Right cardiac atrium (tissue), 5 donors: Measurements from ENCODE around the gene CAMKMT. TPM values are rescaled to one million over a fixed set of nuclear protein-coding genes. Genes with fewer than 3 reads are reported as not detected.

ENCODE experiments used
- ATAC-seq, 2 donors: fragments of 200-7000 bp; cut with Tn5 transposase; one replicate each; pipeline versions ENCODE4 v1.8.0 to v1.9.1; 2020; ENCODE audit warnings: moderate library complexity in 2 of 2, mild to moderate bottlenecking in 1 of 2
- DNase-seq, 3 donors: peaks; one replicate each; pipeline ENCODE4 v3.0.0-alpha.2; 2020
- H3K27ac ChIP-seq: one replicate; pipeline ENCODE4 v1.5.1; 2013; ENCODE audit warnings: mild to moderate bottlenecking, low read length, control low read depth, moderate library complexity
- H3K27me3 ChIP-seq: one replicate; pipeline ENCODE4 v1.6.1; 2013; ENCODE audit not compliant: control insufficient read depth, insufficient read depth
- H3K4me1 ChIP-seq: one replicate; pipeline ENCODE4 v1.6.1; 2013; ENCODE audit warnings: low read length; ENCODE audit not compliant: control insufficient read depth, insufficient read depth
- H3K4me3 ChIP-seq: one replicate; pipeline ENCODE4 v1.5.1; 2013; ENCODE audit warnings: low read length, control low read depth
- H3K9me3 ChIP-seq: one replicate; pipeline ENCODE4 v1.6.1; 2013; ENCODE audit warnings: low read length; ENCODE audit not compliant: control insufficient read depth
- WGBS: extraction: QIAGEN DNeasy Blood & Tissue Kit; methylation state at CpG from one replicate; pipeline ENCODE4 v1.1.7; 2013; 5-methylcytosine and 5-hydroxymethylcytosine counted together
- intact Hi-C, 4 donors: fragments of 100-400 bp; cut with DNase I; formaldehyde crosslinking; loops; one replicate each; pipeline versions ENCODE4 v1.11.0 to v1.14.0; 2022 to 2023
- polyA plus RNA-seq: library from polyadenylated mRNA; stranded (reverse); fragments of 200-250 nt; gene quantifications from one replicate; pipeline ENCODE4 v1.2.3, GENCODE V29; 2013
- total RNA-seq, 4 donors: library from RNA; stranded (reverse); fragmentation: NEBNext Ultra II Directional; extraction: Animal tissue kit (Norgen Biotek cat#: 25700); gene quantifications; one replicate each; pipeline ENCODE4 v1.2.1, GENCODE V29; 2021
- donor health status: healthy with polysubstance abuse.
- donor health status: DM: no; HTN: yes; CAD: no.
- donor health status: DM: no; HTN: no; CAD: no.
- donor health status: DM: no; HTN: yes; CAD: no; lungs with severe emphysema.
- donor health status: DM: yes; HTN: yes; CAD: no.

Gene CAMKMT
- total and polyA plus RNA-seq, 5 donors: 4.6 to 6.3 (median 5.5) TPM

DNA sequence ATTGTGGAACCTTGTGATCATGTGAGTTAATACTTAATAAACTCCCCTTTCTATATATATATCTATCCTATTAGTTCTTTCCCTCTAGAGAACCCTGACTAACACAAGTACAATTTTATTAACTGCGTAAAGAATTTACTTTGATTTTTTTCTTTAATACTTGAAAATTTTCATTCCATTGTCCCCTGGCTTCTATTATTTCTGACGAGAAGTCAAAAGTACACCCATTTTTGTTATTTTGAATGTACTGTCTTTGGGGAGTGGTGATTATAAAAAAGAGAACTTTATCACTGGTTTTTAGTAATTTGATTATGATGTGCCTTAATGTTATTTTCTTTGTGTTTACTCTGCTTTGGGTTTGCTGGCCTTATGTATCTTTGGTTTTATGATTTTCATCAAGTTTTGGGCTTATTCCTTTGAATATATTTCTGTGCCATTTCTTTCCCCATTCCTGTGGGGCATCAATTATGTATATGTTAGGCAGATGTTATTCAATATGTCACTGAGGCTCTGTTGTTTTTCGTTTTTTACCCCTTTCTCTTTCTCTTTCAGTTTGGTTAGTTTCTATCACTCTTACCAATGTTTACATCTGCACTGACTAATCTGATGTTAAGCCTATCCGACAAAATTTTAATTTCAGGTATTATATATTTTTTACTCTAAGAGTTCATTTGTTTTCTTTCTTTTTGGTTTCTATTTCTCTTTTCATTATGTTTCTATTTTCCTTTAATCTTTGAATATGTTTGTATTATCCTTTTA, 271.4 kb downstream of the CAMKMT start:
- ATAC-seq: no peak
- Histone ChIP-seq H3K4me1 (no peaks in the 10 kb centered on the region), H3K9me3 (no peaks in the 10 kb centered on the region), H3K27ac (no peak overlapping the region), H3K27me3 (no peaks in the 10 kb centered on the region), H3K4me3 (no peak overlapping the region)
- no peak for DNase-seq
- 89% methylated on average over 4 of the region's 4 CpGs for WGBS
- intact Hi-C loops: no loop called here

DNA sequence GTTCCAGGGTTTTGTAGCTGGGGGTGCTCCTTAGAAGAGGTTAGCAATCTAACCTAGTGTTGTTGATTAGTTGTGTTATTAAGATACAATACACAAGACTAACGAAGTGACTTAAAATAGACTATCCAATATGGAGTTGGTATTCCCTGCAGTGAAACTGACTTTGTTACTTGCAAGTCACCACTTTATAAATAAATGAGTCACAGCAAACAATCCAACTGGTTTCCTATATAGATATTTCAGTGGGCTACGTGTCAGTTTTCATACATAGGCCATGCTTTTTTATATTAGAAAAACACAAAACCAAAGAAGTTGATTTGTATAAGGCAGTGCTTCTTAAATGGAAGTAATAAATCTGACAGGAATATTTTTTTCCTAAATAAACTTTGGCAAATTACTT, 274.0 kb downstream of the CAMKMT start:
- DNase-seq: no peak
- Histone ChIP-seq H3K27me3 (no peaks in the 10 kb centered on the region), H3K27ac (no peak overlapping the region), H3K9me3 (no peaks in the 10 kb centered on the region), H3K4me3 (no peak overlapping the region), H3K4me1 (no peaks in the 10 kb centered on the region)
- ATAC-seq: no peak
- intact Hi-C loops: no loop called here
- WGBS: 92% methylated on average over 2 of the region's 2 CpGs

DNA sequence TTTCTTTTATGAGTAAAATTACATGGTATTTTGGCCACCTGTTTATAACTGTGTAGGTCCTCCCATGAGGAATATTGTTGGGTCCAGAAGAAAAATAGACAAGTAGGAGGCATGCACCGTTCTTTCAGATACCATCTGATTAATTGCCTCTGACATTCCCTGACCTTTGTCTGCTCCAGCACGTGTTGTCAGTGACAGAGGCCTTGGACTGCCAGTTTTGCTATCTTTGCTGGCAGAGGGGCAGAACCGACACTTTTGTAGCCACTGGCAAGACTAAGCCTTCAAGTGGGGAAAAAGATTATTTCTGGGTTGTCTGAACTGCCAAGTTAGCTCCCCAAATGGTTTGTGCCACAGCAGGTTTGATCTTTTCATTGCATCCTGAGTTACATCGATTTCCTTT, 276.9 kb downstream of the CAMKMT start:
- 30% methylated on average over 4 of the region's 4 CpGs for WGBS
- Histone ChIP-seq H3K27ac (no peak overlapping the region), H3K4me1 (no peaks in the 10 kb centered on the region), H3K4me3 (no peak overlapping the region), H3K27me3 (no peaks in the 10 kb centered on the region), H3K9me3 (no peaks in the 10 kb centered on the region)
- ATAC-seq: peak; percentile 64 to 75
- peak in 2 of 3 donors; percentile 19 to 35 for DNase-seq
- intact Hi-C loops: no loop called here

DNA sequence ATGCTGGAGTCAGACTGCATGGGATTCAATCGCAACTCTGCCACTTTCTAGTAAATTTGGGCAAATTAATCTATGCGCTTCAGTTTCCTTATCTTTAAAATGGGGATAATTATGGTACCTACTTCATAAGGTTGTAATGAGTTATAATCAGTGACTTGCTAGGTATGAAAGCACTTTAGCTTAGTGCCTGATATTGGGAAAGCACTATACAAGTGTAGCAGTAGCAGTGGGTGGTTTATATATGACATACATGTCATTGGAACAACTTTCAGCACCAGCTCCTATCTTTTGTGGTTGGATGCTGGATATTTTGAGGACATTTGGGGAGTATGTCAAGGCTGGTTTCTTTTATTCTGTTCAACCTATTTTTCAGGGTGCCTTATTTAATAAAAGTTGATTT, 277.7 kb downstream of the CAMKMT start:
- no peak overlapping the region for H3K4me3 ChIP-seq
- no peaks in the 10 kb centered on the region for H3K9me3 ChIP-seq
- no peak overlapping the region for H3K27ac ChIP-seq
- no peaks in the 10 kb centered on the region for H3K4me1 ChIP-seq
- ATAC-seq: no peak
- intact Hi-C loops: no loop called here
- WGBS: 84% methylated on average over 2 of the region's 2 CpGs
- no peaks in the 10 kb centered on the region for H3K27me3 ChIP-seq
- no peak for DNase-seq

DNA sequence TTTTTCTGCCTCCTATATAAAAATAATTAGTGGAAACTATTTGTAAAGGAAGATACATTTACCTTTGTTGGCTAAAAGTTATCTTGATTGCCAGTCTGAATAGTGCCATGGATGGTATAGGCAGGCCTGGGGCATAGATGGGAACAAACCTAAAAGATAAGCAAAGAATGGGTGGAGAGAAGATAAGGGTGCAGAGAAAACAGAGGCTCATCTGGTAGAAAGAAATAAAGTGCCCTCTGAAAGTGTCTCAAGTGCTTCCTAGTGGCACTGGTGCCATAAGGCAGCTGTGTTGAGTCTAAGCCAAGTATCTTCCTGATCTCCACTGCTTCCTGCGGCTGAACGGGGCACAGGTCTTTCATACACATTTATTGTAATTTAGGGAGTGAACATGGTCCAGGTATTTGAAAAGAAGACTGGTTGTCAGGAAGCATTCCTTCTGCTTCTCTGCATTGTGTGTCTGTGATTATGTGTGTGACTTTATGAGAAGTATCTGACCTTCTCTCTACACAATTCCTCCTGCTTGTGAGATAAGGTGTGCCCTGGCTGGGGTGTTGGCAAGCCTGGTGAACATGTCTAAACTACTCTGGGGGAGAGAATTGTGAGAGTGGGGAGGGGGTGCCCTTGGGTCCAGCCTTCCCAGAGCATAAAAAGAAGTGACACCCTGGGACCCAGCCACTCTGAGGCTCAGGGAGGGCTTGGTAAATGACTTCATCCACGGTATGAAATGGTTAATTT, 280.5 kb downstream of the CAMKMT start:
- no peak overlapping the region for H3K4me3 ChIP-seq
- intact Hi-C loops: no loop called here
- no peak overlapping the region for H3K27ac ChIP-seq
- DNase-seq (no peak), ATAC-seq (no peak)
- H3K27me3 ChIP-seq: no peaks in the 10 kb centered on the region
- no peaks in the 10 kb centered on the region for H3K4me1 ChIP-seq
- WGBS: 59% methylated on average over 3 of the region's 3 CpGs
- H3K9me3 ChIP-seq: no peaks in the 10 kb centered on the region

DNA sequence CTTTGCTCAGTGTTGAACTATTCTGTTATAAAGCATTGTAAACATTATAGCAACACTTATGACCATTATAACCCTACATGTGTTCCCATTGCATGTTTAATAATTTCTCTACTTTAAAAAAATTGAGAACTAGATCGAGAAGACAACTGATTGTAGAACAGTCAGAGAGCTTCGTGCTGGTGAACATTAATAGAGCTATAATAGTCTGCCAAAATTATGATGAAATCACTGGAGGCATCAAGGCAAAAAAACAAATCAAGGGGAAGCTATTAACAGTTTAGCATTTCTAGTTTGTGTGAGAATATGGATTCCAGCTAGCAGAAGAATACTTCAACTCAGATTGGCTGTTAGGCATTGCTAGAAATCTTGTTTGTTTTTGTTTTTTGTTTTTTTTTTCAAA, 284.2 kb downstream of the CAMKMT start:
- Histone ChIP-seq H3K4me1 (no peaks in the 10 kb centered on the region), H3K9me3 (no peaks in the 10 kb centered on the region), H3K27me3 (no peaks in the 10 kb centered on the region), H3K4me3 (no peak overlapping the region), H3K27ac (no peak overlapping the region)
- ATAC-seq: no peak
- intact Hi-C loops: no loop called here
- WGBS: 56% methylated on average over 2 of the region's 2 CpGs
- DNase-seq: no peak

DNA sequence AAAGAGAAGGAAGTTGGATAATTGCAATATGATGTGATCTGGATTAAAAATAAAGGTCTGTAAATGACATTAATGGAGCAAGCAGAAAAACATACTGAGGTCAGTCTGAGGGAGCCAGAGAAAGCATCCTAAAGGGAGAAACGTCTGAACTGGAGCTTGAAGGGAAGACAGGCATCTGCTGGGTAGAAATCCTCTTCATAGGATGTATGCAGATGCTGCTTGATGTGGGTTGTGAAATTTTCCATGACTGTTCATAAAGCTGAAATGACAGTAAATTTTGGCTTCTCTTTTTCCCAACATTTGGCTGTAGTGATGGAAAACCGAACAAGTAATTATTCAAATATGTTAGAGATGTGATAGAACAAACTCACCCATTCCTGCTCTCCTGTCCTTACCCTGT, 287.6 kb downstream of the CAMKMT start:
- ATAC-seq: no peak
- intact Hi-C loops: no loop called here
- no peak overlapping the region for H3K4me3 ChIP-seq

DNA sequence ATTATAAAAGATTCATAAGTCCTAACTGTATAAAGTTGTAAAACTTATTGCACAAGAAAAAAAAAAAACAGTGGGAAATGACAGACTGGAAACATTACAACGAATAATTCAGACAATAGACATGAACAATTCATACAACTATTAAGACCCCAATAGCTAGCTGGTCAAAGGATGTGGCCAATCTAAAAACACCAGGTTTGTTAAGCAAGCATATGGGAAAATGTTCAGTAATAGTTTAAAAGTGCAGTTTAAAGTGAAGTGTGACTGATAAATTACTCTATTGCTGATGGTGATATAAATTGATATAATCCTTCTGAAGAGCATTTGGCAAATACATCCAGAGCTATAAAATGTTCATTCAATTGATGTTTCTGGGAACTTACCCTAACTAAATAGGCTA, 289.0 kb downstream of the CAMKMT start:
- DNase-seq: no peak

More for the DNA sequence above, 287.6 kb downstream of the CAMKMT start:
- no peak for DNase-seq
- WGBS: 67% methylated on average over 2 of the region's 2 CpGs
- Histone ChIP-seq H3K27ac (no peak overlapping the region), H3K27me3 (no peaks in the 10 kb centered on the region), H3K9me3 (no peaks in the 10 kb centered on the region), H3K4me1 (no peaks in the 10 kb centered on the region)

DNA sequence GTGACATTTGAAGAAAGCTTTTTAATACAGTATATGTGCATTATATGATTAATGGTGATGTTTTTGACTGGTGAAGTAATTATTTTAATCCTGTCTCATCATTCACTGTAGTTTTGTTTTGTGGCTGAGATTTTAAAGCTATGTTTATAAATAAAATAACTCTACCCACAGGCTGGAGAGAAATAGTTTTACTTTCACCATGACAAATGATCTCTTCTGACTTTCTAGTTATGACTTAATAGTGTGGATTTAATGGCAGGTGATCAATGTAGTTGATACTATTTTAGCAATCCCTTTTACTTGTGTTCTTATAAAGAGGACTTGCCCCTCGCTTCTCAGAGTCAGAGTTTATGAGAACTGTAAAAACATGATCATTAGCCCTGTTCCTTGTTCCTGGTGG, 290.2 kb downstream of the CAMKMT start:
- 96% methylated on average over 1 of the region's 1 CpG for WGBS
- no peak overlapping the region for H3K27ac ChIP-seq
- no peaks in the 10 kb centered on the region for H3K27me3 ChIP-seq
- no peak for DNase-seq
- H3K4me1 ChIP-seq: no peaks in the 10 kb centered on the region
- no peak for ATAC-seq
- H3K4me3 ChIP-seq: no peak overlapping the region
- intact Hi-C loops: no loop called here
- H3K9me3 ChIP-seq: no peaks in the 10 kb centered on the region

More for the DNA sequence above, 289.0 kb downstream of the CAMKMT start:
- H3K27me3 ChIP-seq: no peaks in the 10 kb centered on the region
- 76% methylated on average over 1 of the region's 1 CpG for WGBS
- no peak overlapping the region for H3K4me3 ChIP-seq
- H3K27ac ChIP-seq: no peak overlapping the region
- H3K9me3 ChIP-seq: no peaks in the 10 kb centered on the region
- ATAC-seq: no peak
- no peaks in the 10 kb centered on the region for H3K4me1 ChIP-seq
- intact Hi-C loops: no loop called here

DNA sequence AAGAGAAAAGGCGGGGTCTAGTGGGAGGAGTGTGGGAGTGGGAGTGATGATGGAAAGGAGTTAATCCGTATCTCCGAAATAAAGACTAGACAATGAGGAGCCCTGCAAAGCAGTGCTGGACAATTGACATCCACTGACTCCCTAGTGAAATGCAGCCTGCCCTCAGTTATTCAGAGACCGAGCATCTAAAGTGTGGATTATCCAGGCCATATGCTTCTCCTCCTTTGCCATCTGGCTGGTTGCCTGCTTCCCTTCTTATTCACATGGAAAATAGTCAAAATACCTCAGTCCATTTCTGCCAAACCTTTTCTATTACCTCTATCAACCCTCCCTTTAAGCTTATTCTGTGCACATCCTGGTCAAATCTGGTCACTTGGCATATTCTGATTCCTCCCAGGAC, 291.0 kb downstream of the CAMKMT start:
- Histone ChIP-seq H3K27me3 (no peaks in the 10 kb centered on the region), H3K4me1 (no peaks in the 10 kb centered on the region), H3K9me3 (no peaks in the 10 kb centered on the region), H3K27ac (no peak overlapping the region), H3K4me3 (no peak overlapping the region)
- intact Hi-C loops: no loop called here
- no peak for DNase-seq
- ATAC-seq: no peak
- WGBS: 85% methylated on average over 4 of the region's 4 CpGs

DNA sequence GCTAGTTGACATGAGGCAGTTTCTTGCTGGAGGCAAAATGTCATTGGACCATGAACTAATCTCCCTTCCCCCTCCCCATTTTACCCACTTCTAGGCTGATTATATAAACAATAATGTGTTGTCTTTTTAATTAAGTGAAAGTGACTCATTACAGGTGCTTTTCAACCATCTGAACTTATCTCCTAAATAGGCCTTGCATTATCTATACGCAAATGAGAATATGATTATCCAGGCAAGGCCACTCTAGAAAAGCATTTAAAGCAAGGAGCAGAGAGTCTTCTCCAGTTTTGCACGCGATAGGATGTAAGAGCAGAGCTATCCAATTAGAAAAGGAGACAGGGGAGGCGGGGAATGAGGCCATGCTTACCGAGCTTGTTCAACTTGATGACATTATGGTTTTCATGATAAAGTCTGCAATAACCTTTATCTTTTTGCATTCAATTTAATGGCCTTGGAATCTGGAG, 293.7 kb downstream of the CAMKMT start:
- Histone ChIP-seq H3K27me3 (no peaks in the 10 kb centered on the region), H3K4me3 (no peak overlapping the region), H3K9me3 (no peaks in the 10 kb centered on the region), H3K4me1 (no peaks in the 10 kb centered on the region), H3K27ac (no peak overlapping the region)
- ATAC-seq (no peak), DNase-seq (no peak)
- intact Hi-C loops: no loop called here
- WGBS: 82% methylated on average over 5 of the region's 5 CpGs
